GM18867 (cell line): ENCODE data around the gene RASL12.
"Not testable (repeated sequence)": the region's sequence is repeated elsewhere in the genome, so short reads cannot be mapped to it uniquely, and the experiment has no call there.

Source experiments
- ATAC-seq: cut with Tn5 transposase; IDR thresholded peaks from one replicate; pipeline ENCODE4 v1.9.1; 2021; ENCODE audit warnings: mild to moderate bottlenecking, moderate library complexity; ENCODE audit not compliant: unreplicated experiment

RASL12 gene, protein sequence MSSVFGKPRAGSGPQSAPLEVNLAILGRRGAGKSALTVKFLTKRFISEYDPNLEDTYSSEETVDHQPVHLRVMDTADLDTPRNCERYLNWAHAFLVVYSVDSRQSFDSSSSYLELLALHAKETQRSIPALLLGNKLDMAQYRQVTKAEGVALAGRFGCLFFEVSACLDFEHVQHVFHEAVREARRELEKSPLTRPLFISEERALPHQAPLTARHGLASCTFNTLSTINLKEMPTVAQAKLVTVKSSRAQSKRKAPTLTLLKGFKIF

DNA sequence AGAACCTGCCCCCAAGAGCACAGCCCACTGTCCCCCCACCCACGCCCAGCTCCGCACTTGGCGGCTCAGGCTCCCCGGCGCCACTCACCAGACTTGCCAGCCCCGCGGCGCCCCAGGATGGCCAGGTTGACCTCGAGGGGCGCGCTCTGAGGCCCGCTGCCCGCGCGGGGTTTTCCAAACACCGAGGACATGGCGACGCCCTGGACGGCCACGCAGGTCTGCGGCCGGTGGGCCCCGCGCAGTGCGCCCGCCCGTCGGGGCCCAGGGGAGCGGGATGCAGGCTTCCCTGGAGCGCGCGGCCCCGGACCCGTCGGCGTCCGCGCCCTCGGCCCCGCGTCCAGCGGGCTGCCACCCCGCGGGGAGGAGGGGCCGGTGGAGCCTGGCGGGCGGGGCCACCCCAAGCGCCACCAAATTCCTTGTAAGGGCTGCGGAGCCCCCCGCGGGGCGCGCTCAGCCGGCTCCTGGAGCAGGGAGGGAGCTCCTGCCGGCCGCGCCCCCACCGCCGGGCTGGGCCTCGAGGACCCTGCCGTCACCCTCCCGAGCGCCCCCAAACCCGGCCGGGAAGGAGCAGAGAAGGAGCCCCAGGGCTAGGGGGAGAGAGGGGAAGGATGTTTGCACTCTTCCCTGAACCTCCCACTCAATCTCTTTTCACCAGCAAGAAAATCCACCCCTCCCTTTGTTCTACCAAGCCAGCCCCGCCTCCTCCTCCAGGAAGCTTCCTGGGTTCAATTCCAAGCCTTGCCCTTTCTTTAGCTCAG, at the start of gene RASL12:
TSS of gene RASL12 (minus strand) at position 347 of the 758 bp plus-strand sequence. CDS start at position 191, 156 bp downstream.
- no peak for ATAC-seq

DNA sequence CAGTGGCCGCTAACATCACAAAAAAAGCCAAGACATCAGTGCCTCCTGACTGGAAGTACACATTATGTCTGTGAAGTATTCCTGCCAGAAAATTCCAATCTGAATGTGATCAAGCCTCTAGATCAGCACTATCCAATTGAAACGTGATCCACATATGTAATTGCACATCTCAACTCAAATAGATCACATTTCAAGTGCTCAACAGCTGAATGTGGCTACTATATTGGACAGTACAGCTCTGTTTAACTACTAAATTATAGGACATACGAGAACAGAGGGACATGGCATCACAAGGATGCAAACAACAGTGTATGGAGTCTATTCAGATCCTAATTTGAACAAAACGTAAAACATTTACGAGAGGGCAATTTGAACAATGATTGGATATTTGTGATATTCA, 47.8 kb upstream of the RASL12 start:
- no peak for ATAC-seq

DNA sequence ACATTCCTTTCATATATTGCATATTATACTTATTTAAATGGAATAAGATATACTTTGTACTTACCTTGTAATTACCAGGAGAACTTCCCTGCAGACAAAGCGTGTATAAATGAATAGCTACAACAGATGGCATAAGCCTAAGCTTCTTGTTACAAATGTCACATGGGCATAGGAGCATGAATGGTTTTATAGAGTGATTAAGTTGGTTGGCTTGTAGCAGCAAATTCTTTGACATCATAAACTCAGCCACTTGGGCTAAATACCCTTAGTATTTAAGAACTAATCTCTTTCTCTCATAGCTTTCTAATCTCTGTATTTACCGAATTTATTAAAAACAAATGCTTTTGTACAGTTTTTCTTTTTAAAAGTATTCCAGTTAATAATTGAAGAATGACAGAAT, 47.3 kb upstream of the RASL12 start, which contains the start of gene UBAP1L:
TSS of gene UBAP1L (minus strand) at position 115 of the 400 bp plus-strand sequence. CDS start 8,985 bp downstream, outside the sequence.
- no peak for ATAC-seq

DNA sequence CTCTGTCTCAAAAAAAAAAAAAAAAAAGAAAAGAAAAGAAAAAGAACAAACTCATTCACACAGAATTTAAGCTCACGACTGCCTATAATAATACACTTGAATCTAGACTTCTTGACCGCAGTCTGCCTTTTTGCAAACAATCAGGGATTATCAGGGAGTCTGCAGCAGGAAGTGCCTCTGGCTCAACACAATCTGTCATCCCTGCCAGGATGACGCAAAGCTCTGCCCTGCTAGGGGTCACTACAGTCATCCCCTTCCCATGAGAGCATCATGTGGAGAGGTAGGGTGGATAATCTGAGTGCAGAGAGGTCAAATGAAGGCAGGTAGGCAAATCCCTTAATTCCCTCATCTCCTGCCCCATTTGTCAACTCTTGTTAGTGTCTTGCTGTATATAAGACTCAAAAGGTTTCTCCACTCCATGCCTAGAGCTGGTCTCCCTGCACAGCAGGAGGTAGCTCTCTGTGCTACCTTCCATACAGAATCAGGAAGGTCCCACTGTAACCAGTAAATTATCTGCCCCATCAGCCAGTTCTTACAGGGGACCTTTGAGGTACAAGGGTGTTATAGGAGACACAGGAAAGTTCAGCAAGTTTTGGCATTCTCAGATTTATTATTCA, 43.0 kb upstream of the RASL12 start:
- no peak for ATAC-seq

DNA sequence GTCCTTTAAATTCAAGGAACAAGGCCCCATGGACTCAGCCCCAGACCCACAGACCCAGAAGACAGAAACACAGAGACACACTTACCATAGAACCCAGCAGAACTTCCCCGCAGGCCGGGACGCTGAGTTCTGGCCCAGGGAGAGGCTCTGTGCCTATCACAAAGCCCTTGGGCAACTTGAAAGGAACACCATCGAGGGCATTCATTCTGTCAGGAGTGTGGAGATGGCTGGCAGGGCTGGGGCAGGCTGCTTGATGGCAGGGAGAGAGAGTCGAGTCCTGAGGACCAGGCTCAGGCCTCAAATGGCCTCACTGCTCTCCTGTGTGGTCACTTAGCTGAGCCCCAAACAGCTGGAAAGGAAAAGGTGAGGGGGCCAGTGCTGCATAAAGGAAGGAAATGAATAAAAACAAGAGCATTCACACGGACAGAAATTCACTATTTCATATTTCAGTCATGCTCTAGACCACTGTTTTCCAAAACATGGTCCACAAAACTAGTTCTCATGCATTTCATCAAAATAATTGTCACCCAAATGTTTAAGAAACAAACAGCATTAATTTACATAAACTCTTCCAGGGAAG, 38.3 kb upstream of the RASL12 start:
- no peak for ATAC-seq

DNA sequence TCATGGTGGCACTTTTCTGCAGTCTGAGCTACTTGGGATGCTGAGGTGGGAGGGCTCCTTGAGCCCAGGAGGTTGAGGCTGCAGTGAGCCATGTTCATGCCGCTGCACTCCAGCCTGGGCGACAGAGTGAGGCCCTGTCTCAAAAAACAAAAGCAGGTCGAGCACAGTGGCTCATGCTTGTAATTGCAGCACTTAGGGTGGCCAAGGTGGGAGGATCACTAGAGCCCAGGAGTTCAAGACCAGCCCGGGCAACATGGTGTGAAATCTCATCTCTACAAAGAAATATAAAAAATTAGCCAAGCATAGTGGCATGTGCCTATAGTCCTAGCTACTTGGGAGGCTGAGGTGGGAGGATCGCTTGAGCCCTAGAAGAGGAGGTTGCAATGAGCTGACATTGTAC, 37.2 kb upstream of the RASL12 start:
- ATAC-seq: no peak

DNA sequence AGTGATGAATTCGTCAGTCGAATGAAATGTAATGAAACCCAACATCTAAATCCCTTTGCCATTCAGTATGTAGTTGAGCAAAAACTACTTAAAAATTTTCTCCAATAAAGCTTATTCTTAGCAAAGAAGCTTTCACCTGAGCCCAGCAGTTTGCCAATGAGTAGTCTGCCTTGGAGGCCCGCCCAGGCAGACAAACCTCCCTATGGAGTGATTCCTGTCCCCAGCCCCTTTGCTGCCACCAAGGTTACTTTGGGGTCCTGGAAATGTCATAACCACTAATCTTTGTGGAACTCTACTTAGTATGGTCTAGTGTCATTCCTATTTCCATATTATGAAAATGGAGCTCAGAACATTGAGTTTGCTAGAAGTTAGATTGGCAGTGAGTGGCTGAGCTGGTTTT, 35.1 kb upstream of the RASL12 start:
- no peak for ATAC-seq

DNA sequence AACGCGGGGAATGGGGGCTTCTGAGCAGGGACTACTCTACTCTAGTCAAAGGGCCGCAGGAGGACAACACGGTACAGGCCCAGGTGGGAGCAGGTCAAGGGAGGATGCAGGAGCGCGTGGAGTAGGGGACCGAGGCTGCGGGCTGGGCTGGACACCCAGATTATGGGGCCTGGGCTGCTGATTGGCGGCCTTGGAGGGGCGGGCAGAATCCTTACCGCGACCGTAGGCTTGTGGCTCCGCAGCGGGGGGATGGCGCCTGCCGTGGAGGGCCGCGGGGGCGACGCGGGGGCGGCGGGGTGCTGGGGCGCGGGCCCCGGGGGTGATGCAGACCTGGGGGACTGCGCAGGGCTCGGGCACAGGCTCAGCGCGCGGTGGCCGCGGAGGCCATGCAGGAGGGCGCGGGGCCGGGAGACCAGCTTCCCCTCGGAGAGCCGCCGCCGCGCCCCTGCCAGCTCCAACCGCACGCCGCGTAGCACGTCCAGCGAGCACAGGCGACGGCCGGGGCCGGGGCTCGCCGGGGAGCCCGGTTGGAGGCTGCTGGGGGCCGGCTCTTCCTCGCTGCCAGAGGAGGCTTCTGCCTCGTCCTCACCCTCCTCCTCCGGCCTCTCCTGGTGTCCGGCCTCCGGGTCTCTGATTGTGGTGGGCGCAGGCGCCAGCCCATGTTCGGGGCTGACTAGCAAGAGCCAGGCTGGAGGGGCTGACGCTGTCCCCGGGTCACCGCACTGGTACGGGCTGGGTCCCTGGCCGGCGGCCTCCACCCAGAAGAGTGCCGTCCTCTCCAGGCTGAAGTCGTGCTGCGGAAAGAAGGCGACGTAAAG, 34.3 kb upstream of the RASL12 start:
- no peak for ATAC-seq

DNA sequence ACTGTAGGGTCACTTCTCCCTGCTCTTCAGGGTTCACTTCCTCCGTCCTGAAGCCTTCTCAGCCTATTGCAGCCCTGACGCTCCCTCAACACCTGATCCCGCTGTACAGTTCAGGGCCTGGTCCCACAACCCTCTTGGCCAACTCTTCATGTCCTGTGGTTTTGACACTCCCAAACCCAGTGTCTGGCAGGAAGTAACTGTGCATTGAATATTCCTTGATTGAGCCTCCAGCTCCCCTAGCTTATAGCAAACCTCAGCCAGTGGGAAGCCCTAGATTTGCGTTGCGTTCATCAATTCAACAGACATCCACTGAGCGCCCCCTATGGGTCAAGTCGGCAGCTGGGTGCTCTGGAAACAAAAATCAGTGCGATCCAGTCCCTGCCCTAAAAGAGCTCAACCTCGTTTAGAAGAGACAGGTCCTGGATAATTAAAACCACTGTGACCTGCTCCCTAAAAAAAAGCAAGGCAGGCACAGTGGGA, 33.7 kb upstream of the RASL12 start:
- ATAC-seq: no peak

DNA sequence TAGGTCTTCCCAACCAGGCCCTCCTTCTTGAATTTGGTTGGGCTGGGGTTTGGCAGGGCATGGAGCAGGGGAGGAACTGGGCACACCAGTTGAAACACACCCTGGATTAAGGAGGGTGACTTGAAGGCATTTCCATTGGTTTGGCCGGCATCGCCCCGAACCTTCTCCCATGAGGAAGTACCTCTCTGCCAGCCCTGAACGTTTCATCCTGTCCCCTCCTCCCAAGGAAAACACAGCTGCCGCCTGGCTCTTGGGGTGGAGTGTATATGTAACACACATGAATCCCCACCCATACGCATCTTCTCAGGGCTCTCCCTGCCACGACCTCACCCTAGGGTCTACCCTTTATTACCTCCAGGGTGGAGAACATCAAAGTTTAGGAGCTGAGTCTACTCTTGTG, 32.7 kb upstream of the RASL12 start:
- ATAC-seq: no peak

DNA sequence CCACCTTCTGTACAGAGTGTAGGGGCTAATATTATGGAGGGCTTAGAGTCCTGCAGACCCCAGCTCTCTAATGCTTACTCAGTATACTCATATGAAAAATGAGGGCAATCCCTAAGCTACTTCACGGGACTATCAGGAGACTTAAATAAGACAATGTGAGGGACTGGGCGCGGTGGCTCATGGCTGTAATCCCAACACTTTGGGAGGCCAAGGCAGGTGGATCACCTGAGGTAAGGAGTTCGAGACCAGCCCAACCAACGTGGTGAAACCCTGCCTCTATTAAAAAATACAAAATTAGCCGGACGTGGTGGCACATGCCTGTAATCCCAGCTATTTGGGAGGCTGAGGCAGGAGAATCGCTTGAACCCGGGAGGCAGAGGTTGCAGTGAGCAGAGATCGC, 32.0 kb upstream of the RASL12 start:
- ATAC-seq: not testable (repeated sequence)

DNA sequence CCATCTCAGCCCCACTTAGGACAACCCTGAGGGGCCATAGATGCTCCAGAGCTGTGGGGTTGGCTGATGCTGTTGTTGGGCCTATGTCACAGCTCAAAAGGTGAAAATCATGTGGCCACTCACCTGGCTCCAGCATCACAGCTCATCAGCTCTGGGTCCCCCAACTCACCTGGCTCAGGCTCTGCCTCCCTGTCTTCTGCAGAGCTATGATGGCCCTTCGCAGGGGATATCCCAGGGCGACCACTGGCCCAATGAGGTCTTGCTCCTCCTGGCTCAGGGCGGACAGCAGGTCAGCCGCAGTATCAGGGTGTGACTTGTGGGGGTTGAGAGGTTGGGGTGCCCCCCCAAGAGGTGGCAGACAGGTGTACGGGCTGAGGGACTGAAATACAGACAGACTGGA, 31.5 kb upstream of the RASL12 start:
- ATAC-seq: no peak

DNA sequence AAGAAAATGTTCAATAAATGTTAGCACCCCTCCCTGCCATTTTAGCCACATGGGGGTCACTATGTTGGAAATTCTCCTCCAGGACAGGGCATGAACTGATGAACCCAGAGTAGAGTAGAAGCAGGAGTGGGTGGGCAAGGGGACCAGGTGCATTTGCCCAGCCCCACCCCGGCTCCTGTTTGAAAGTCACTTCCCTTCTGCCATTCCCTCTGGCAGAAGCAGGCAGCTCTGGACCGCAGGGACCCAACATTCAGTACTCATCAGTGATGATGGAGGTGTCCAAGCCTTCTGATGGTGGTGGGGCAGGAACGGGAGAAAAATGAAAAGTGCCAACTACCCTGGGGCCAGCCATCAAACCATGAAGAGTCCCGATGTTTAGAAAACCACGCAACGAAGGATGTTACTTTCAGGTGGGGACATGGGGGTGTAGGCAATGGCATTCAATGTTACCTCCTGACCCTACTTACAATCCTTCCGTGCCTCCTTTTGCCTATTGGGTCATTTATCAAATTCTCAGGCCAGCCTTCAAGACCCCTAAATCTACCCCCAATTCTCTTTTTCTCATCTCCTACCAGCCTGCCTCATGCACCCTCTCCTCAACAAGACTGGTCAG, 30.0 kb upstream of the RASL12 start:
- ATAC-seq: no peak

DNA sequence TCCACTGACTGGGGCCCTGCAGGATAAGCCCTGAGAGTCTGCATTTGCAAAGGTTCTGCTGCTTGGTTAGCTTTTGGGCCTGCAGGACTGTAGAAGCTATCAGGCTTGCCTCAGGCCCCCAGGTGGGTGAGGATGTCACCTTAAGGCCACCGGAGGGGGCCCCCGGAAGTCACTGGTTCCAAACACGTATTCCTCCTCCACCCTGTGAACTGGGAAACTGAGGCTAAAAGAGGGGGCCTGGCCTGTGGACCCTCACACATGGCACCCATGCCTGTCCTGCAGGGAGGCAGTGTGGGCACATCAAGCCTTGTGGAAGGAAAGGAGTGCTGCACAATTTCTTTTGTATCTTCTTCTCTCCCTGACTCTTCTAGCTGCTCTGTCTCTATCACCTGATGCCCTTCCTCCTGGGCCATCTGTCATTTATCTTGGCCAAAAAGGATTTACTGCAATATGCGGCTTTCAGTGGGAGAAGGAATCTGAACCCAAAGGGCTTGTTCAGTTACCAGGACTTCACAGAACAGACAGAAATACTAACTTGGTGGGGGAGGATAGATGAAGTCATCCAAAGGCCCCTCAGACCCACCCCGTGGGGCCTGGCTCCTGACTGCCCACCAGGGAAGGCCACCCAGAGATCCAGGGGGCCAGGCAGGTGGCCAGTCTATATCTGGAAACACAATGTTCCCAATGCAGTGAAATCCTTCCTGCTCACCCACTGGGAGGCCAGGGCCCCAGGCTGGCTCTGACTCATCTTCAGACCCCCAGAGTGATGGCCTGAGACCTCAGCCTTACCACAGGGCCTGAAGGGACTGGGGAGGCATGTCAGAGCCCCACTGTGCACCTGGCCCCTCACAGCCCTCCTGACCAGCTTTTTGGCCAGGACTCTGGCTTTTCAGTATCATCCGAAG, 28.9 kb upstream of the RASL12 start:
- no peak for ATAC-seq

DNA sequence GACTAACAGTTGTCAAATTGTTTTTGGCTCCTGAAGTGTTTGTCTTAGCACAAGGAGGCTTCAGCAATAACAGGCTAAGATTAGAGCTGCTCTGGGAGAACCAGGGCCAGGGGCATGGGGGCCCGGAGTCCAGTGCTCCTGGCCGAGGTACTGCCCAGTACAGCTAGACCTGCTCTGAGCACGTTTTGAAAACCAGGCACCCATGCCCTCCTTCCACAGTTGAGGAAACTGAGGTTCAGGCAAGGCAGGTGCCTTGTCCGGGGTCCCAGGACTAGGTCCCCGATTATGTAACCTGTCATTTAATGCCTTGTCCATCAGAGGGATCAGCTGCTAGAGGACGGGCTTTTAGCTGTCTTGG, 27.9 kb upstream of the RASL12 start:
- ATAC-seq: no peak

DNA sequence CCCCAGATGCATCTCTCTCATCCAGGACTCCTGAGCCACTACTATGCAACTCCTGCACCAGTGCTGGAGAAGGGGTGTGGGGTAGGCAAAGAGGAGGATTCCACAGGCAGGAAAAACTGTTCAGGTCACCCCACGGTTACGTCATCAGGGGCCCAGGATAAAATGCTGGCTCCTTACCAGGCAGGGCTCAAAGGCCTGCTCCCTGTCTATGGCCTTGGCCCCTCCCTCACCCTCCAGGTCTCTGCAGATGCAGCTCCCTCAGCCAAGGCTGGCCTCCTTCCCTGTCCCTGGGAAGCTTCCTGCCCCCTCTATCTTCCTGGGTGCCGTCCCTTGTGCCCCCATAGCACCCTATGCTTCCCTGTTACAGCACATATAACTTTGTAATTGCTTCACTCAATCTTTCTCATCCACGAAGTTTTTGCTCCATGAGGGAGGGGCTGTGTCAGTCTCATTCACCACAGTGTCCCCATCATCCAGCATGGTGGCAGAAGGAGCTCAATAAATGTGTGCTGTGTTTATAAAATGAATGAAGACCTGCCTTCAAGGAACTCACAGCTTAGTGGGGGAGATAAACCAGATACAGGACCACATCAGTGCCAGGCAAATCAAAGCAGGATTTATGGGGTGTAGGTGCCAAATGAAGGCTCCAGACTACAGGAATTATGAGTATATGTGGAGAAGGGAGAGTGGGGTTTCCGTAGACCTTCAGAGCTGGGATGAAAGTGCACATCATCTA, 27.4 kb upstream of the RASL12 start:
- no peak for ATAC-seq

DNA sequence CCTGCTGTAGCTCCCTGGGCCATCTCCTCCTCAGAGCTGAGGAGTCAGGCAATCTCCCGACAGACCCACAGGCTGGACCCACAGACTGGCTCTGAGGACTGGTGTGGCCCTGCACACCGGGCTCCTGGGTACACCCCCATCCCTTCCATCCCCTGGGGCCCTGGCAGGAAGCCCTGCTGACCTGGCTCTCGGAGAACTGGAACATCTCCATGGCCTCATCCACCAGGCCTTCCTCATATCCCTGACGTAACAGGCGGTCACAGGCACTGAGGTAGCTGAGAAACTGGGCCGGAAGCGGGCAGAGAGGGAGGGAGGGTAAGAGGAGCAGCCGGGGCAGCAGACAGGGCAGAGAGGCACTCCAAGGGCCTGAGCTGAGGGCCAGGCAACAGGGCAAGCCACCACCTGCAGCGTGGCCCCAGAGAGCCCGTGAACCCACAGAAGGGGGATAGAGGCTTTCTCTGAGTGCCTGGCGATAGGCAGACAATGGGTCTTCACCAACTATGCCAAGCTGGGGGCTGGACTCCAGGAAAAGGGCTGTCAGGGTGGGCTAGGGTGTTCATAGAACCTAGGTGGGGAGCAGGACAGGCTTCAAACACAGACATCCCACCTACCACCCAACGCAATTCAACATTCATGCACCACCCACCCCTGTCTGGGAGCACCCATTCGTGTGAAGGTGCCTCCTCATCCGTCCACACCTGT, 26.7 kb upstream of the RASL12 start:
- no peak for ATAC-seq

DNA sequence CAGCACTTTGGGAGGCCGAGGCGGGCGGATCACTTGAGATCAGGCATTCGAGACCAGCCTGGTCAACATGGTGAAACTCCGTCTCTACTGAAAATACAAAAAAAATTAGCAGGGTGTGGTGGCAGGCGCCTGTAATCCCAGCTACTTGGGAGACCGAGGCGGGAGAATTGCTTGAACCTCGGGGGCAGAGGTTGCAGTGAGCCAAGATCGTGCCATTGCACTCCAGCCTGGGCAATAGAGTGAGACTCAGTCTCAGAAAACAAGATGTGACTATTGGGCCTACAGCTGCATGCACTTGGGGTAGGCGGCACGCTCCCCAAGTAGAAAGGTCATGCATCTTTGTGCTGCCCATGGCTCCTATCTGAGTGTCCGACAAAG, 26.0 kb upstream of the RASL12 start:
- not testable (repeated sequence) for ATAC-seq
